Measurements from ENCODE around the gene OR6Q1. TPM values are rescaled to one million over a fixed set of nuclear protein-coding genes. Genes with fewer than 3 reads are reported as not detected.

The OR6Q1 gene
- total and polyA plus RNA-seq, 2 experiments from 2014 or later, result not detected

DNA sequence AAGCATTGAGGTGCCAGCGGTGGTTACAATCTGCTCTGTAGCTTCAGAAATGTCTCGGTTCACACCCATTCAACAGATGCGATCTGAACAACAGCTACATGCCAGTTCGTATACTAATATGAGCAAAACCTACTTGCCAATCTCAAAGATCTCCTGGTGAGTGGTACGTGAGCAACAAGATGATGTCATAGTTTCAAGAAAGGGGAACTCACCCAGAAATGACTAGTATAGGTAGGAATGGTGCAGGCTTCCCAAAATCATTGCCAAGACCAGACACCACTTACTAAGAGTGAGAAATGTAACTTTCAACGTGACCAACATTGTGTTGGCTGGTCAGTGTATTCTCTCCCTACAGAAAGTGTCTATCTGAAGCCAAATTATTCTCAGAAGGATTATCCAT, 31.1 kb downstream of the OR6Q1 start:
- Mint-ChIP-seq H3K4me1 (peaks cover 50% of the 10 kb centered on the region), H3K27ac (no peak overlapping the region), H3K36me3 (ENCODE audit: low read depth) (no peaks in the 10 kb centered on the region), H3K27me3 (ENCODE audit: insufficient read depth, low read depth, poor library complexity) (peaks cover 1% of the 10 kb centered on the region), H3K4me3 (no peak overlapping the region), H3K9me3 (no peaks in the 10 kb centered on the region)
- no peak for ATAC-seq
- Histone ChIP-seq H3K36me3 (ENCODE audit: insufficient read depth) (no peaks in the 10 kb centered on the region), H4K20me1 (replicated peaks; ENCODE audit: insufficient read depth) (no peaks in the 10 kb centered on the region), H3F3A (replicated peaks; ENCODE audit: low read depth) (no peaks in the 10 kb centered on the region), H3K4me1 (ENCODE audit: insufficient read depth) (peaks cover 28% of the 10 kb centered on the region), H3K9me2 (ENCODE audit: insufficient read depth) (0 out of 2 replicates have a peak, but pooled peaks cover 4% of the 10 kb centered on the region), H3K4me3 (no peak overlapping the region), H3K27ac (ENCODE audit: low read depth) (no peak overlapping the region), H3K27me3 (ENCODE audit: insufficient read depth) (no peaks in the 10 kb centered on the region), H3K4me2 (peak overlapping the region; percentile 28), H3K79me2 (replicated peaks; ENCODE audit: insufficient read depth) (no peaks in the 10 kb centered on the region), H2AFZ (no peak overlapping the region)
- TF ChIP-seq, protein P1, sequence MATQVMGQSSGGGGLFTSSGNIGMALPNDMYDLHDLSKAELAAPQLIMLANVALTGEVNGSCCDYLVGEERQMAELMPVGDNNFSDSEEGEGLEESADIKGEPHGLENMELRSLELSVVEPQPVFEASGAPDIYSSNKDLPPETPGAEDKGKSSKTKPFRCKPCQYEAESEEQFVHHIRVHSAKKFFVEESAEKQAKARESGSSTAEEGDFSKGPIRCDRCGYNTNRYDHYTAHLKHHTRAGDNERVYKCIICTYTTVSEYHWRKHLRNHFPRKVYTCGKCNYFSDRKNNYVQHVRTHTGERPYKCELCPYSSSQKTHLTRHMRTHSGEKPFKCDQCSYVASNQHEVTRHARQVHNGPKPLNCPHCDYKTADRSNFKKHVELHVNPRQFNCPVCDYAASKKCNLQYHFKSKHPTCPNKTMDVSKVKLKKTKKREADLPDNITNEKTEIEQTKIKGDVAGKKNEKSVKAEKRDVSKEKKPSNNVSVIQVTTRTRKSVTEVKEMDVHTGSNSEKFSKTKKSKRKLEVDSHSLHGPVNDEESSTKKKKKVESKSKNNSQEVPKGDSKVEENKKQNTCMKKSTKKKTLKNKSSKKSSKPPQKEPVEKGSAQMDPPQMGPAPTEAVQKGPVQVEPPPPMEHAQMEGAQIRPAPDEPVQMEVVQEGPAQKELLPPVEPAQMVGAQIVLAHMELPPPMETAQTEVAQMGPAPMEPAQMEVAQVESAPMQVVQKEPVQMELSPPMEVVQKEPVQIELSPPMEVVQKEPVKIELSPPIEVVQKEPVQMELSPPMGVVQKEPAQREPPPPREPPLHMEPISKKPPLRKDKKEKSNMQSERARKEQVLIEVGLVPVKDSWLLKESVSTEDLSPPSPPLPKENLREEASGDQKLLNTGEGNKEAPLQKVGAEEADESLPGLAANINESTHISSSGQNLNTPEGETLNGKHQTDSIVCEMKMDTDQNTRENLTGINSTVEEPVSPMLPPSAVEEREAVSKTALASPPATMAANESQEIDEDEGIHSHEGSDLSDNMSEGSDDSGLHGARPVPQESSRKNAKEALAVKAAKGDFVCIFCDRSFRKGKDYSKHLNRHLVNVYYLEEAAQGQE (IDR thresholded peaks at IDR 0.05; ENCODE audit: unreplicated experiment), result no peak
- no peak for TF ChIP-seq ZNF114 (CRISPR knock-in tag; IDR thresholded peaks at IDR 0.05)
- TF ChIP-seq EZH2 (IDR thresholded peaks at IDR 0.05; ENCODE audit: low read depth, unreplicated experiment), result no peak
- no peak for TF ChIP-seq ZNF331 (CRISPR knock-in tag; IDR thresholded peaks at IDR 0.05; ENCODE audit: low read depth)
- TF ChIP-seq, protein P2, sequence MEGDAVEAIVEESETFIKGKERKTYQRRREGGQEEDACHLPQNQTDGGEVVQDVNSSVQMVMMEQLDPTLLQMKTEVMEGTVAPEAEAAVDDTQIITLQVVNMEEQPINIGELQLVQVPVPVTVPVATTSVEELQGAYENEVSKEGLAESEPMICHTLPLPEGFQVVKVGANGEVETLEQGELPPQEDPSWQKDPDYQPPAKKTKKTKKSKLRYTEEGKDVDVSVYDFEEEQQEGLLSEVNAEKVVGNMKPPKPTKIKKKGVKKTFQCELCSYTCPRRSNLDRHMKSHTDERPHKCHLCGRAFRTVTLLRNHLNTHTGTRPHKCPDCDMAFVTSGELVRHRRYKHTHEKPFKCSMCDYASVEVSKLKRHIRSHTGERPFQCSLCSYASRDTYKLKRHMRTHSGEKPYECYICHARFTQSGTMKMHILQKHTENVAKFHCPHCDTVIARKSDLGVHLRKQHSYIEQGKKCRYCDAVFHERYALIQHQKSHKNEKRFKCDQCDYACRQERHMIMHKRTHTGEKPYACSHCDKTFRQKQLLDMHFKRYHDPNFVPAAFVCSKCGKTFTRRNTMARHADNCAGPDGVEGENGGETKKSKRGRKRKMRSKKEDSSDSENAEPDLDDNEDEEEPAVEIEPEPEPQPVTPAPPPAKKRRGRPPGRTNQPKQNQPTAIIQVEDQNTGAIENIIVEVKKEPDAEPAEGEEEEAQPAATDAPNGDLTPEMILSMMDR (conservative IDR thresholded peaks at IDR 0.05; ENCODE audit: low read depth in 2 of 2), result no peak
- TF ChIP-seq, protein P3, sequence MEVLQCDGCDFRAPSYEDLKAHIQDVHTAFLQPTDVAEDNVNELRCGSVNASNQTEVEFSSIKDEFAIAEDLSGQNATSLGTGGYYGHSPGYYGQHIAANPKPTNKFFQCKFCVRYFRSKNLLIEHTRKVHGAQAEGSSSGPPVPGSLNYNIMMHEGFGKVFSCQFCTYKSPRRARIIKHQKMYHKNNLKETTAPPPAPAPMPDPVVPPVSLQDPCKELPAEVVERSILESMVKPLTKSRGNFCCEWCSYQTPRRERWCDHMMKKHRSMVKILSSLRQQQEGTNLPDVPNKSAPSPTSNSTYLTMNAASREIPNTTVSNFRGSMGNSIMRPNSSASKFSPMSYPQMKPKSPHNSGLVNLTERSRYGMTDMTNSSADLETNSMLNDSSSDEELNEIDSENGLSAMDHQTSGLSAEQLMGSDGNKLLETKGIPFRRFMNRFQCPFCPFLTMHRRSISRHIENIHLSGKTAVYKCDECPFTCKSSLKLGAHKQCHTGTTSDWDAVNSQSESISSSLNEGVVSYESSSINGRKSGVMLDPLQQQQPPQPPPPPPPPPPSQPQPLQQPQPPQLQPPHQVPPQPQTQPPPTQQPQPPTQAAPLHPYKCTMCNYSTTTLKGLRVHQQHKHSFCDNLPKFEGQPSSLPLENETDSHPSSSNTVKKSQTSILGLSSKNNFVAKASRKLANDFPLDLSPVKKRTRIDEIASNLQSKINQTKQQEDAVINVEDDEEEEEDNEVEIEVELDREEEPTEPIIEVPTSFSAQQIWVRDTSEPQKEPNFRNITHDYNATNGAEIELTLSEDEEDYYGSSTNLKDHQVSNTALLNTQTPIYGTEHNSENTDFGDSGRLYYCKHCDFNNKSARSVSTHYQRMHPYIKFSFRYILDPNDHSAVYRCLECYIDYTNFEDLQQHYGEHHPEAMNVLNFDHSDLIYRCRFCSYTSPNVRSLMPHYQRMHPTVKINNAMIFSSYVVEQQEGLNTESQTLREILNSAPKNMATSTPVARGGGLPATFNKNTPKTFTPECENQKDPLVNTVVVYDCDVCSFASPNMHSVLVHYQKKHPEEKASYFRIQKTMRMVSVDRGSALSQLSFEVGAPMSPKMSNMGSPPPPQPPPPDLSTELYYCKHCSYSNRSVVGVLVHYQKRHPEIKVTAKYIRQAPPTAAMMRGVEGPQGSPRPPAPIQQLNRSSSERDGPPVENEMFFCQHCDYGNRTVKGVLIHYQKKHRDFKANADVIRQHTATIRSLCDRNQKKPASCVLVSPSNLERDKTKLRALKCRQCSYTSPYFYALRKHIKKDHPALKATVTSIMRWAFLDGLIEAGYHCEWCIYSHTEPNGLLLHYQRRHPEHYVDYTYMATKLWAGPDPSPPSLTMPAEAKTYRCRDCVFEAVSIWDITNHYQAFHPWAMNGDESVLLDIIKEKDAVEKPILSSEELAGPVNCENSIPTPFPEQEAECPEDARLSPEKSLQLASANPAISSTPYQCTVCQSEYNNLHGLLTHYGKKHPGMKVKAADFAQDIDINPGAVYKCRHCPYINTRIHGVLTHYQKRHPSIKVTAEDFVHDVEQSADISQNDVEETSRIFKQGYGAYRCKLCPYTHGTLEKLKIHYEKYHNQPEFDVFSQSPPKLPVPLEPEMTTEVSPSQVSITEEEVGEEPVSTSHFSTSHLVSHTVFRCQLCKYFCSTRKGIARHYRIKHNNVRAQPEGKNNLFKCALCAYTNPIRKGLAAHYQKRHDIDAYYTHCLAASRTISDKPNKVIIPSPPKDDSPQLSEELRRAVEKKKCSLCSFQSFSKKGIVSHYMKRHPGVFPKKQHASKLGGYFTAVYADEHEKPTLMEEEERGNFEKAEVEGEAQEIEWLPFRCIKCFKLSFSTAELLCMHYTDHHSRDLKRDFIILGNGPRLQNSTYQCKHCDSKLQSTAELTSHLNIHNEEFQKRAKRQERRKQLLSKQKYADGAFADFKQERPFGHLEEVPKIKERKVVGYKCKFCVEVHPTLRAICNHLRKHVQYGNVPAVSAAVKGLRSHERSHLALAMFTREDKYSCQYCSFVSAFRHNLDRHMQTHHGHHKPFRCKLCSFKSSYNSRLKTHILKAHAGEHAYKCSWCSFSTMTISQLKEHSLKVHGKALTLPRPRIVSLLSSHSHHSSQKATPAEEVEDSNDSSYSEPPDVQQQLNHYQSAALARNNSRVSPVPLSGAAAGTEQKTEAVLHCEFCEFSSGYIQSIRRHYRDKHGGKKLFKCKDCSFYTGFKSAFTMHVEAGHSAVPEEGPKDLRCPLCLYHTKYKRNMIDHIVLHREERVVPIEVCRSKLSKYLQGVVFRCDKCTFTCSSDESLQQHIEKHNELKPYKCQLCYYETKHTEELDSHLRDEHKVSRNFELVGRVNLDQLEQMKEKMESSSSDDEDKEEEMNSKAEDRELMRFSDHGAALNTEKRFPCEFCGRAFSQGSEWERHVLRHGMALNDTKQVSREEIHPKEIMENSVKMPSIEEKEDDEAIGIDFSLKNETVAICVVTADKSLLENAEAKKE (CRISPR knock-in tag; IDR thresholded peaks at IDR 0.05), result no peak
- no peak for TF ChIP-seq STAT1 (IDR thresholded peaks at IDR 0.05; ENCODE audit: unreplicated experiment)
- no peak for TF ChIP-seq EZH2phosphoT487 (IDR thresholded peaks at IDR 0.05; ENCODE audit: unreplicated experiment)
- TF ChIP-seq JUNB (IDR thresholded peaks at IDR 0.05; ENCODE audit: unreplicated experiment), result no peak
- no peak for TF ChIP-seq NANOG (IDR thresholded peaks at IDR 0.05; ENCODE audit: borderline replicate concordance)
- TF ChIP-seq POLR2AphosphoS5 (IDR thresholded peaks at IDR 0.05; ENCODE audit: low read depth), result no peak
- TF ChIP-seq CREB1 (CRISPR knock-in tag; IDR thresholded peaks at IDR 0.05; ENCODE audit: low read depth), result no peak
- TF ChIP-seq, protein P4, sequence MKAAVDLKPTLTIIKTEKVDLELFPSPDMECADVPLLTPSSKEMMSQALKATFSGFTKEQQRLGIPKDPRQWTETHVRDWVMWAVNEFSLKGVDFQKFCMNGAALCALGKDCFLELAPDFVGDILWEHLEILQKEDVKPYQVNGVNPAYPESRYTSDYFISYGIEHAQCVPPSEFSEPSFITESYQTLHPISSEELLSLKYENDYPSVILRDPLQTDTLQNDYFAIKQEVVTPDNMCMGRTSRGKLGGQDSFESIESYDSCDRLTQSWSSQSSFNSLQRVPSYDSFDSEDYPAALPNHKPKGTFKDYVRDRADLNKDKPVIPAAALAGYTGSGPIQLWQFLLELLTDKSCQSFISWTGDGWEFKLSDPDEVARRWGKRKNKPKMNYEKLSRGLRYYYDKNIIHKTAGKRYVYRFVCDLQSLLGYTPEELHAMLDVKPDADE (IDR thresholded peaks at IDR 0.05), result no peak
- DNase-seq (ENCODE audit: low spot score), result no peak

Measured in GM23338 (cell line).